ENCODE data around the gene PPP6R2.

The PPP6R2 gene

GRCh38 chr22:50443801-50444625 lies 100.9 kb downstream of the PPP6R2 start:
- no peak for DNase-seq (ENCODE audit: low spot score)
- no peak for TF ChIP-seq CTCF (IDR thresholded peaks at IDR 0.05; ENCODE audit: borderline replicate concordance, control extremely low read depth, extremely low read depth, insufficient read depth, missing control alignments)
- in situ Hi-C loops (cut with MboI; ENCODE audit: low sequenced_read_pairs, unreplicated experiment), result no loop called here

- in situ Hi-C loops (cut with MboI; ENCODE audit: low sequenced_read_pairs, unreplicated experiment), result no loop called here
- no peak for DNase-seq (ENCODE audit: low spot score)
- no peak for TF ChIP-seq CTCF (IDR thresholded peaks at IDR 0.05; ENCODE audit: borderline replicate concordance, control extremely low read depth, extremely low read depth, insufficient read depth, missing control alignments)
Observed at GRCh38 chr22:50444663-50445062, 101.5 kb downstream of the PPP6R2 start.

DNA sequence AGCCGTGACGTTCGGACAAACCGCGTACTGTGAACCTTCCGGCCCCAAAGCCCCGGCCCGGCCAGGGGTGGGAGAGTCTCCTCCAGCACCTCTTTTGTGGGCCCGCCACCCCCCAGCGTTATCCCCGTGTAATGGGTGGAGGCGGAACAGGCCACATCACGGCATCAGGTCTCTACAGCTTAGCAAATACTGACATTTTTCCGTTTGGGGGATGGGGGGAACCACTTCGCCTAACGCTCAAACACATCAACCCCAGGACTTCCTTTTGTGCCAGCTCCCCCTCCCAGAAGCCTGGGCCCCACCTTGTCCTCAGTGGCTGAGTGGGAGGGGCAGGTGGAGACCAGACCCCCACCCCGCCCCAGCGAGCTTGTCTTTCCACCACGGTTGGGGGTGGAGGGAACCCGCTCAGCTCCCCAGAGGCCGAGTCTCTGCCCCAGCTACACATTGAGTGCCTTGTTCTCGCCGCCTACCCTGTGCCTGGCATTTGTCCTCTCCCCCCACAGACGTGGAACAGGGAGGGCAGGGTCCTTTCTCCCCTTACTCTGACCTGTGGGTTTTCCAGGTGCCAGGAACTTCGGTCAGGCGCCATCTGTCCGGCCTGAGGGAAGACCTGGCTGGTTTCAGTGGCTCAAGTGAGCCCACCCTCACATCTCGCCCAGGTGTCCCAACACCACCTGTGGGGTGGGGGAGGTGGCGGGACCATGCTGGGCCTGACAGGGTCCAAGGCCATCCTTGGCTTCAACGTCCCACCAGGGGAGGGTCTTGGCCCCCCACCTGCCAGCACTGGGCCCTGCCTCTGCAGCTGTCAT lies 102.1 kb downstream of the PPP6R2 start:
- DNase-seq (ENCODE audit: low spot score), result no peak
- no peak for TF ChIP-seq CTCF (IDR thresholded peaks at IDR 0.05; ENCODE audit: borderline replicate concordance, control extremely low read depth, extremely low read depth, insufficient read depth, missing control alignments)
- in situ Hi-C loops (cut with MboI; ENCODE audit: low sequenced_read_pairs, unreplicated experiment), result no loop called here

- no peak for TF ChIP-seq CTCF (IDR thresholded peaks at IDR 0.05; ENCODE audit: borderline replicate concordance, control extremely low read depth, extremely low read depth, insufficient read depth, missing control alignments)
- in situ Hi-C loops (cut with MboI; ENCODE audit: low sequenced_read_pairs, unreplicated experiment), result no loop called here
- DNase-seq (ENCODE audit: low spot score), result no peak
Observed at GRCh38 chr22:50445880-50446707, 103.0 kb downstream of the PPP6R2 start.

GRCh38 chr22:50446708-50447575 lies 103.8 kb downstream of the PPP6R2 start:
- TF ChIP-seq CTCF (IDR thresholded peaks at IDR 0.05; ENCODE audit: borderline replicate concordance, control extremely low read depth, extremely low read depth, insufficient read depth, missing control alignments), result no peak
- DNase-seq (ENCODE audit: low spot score), result no peak
- in situ Hi-C loops (cut with MboI; ENCODE audit: low sequenced_read_pairs, unreplicated experiment), result no loop called here
